ENCODE results near the gene ITGB1. TPM values are rescaled to one million over a fixed set of nuclear protein-coding genes. Genes with fewer than 3 reads are reported as not detected.

ITGB1 gene
- total and polyA plus RNA-seq, 9 of the 15 experiments (the other 6 are each of a cell fraction or from before 2014, with no cell fraction given): 40.2 to 194 (median 155) TPM

DNA sequence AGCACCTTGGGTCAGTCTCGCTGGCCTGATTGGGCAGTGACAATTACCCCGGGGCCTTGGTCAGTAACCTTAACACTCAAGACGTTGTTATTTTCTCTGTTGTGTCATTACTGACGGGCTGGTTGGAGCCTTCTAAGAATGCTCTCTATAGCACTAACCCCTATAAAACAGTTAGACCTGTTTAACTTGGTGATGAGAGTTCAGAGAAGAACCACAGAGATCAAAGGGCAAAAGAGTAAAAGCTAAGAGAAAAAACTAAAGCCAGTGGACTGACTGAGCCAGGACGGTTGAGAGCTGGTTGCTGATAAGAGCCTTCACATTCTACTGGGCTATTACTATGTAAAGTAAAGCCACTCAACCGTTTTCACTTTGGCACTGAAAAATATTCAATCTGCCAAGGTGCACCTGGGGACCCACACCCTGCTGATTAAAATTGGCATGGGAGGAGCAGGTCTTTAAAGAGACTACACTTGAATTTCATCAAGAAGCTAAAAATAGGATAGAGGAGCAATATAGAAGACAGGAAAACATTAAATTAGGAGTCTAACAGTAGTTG is 13.6 kb upstream of the ITGB1 start (continued):
- TF ChIP-seq, protein P1, sequence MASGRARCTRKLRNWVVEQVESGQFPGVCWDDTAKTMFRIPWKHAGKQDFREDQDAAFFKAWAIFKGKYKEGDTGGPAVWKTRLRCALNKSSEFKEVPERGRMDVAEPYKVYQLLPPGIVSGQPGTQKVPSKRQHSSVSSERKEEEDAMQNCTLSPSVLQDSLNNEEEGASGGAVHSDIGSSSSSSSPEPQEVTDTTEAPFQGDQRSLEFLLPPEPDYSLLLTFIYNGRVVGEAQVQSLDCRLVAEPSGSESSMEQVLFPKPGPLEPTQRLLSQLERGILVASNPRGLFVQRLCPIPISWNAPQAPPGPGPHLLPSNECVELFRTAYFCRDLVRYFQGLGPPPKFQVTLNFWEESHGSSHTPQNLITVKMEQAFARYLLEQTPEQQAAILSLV (tag; IDR thresholded peaks at IDR 0.05): no peak
- no peak for TF ChIP-seq BRF1 (IDR thresholded peaks at IDR 0.05; ENCODE audit: borderline replicate concordance, extremely low read depth, insufficient read length)
- TF ChIP-seq, protein P2, sequence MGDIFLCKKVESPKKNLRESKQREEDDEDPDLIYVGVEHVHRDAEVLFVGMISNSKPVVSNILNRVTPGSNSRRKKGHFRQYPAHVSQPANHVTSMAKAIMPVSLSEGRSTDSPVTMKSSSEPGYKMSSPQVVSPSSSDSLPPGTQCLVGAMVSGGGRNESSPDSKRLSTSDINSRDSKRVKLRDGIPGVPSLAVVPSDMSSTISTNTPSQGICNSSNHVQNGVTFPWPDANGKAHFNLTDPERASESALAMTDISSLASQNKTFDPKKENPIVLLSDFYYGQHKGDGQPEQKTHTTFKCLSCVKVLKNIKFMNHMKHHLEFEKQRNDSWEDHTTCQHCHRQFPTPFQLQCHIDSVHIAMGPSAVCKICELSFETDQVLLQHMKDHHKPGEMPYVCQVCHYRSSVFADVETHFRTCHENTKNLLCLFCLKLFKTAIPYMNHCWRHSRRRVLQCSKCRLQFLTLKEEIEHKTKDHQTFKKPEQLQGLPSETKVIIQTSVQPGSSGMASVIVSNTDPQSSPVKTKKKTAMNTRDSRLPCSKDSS (IDR thresholded peaks at IDR 0.05; ENCODE audit: low read depth, partially characterized antibody): no peak
- no peak for TF ChIP-seq FOXA1 (IDR thresholded peaks at IDR 0.05; ENCODE audit: borderline replicate concordance)
- no peak for TF ChIP-seq ILF3 (IDR thresholded peaks at IDR 0.05; ENCODE audit: borderline replicate concordance)
- TF ChIP-seq SAFB (IDR thresholded peaks at IDR 0.05; ENCODE audit: borderline replicate concordance, low read depth, low read length): no peak
- TF ChIP-seq, protein P3, sequence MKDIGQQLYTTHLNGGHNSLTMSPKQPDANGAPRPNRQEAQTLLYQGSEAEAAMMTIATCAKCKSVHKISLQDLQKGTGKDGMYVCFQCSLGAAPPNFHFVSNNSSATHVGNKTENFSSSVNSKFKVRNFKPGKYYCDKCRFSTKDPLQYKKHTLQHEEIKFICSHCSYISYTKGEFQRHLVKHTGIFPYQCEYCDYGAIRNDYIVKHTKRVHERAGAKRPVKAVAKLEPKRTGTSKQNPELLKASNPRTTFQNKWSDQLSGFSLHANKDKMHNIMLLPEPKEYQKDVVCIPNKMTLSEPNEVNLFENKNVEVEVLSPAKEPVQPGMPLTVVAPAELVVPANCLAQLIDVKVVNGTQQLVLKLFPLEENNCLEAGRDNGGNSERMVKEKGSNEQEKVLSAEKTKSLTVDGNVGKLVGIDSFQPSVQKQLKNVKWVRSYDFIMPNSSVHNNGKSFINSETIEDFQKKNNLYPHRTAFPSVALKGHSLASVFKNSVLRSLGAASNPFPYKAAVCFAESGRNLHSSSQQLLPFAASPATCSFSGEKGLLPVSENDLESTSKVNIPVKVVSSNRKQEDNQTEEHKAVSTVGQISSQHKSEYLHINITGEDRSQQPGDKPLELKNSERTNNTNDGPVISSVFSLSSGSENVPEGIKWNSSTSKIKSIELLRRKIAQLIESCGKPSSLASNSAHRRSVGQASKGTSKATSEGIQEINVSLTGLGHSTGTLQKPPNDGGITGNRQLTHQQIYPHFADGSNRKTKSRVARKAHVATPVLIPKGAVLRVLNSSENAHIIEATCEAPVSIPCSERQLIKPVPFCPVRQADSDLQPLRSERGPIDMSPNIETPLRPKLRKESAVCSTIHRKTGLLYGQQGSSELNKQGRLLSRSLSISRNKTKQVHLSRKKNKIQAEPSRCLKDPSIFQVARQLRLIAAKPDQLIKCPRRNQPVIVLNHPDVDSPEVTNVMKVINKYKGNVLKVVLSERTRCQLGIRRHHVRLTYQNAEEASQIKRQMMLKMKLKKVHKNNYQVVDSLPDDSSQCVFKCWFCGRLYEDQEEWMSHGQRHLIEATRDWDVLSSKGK (CRISPR knock-in tag; IDR thresholded peaks at IDR 0.05): no peak
- 0 out of 2 replicates have a peak, but pooled peaks have one; percentile 13 for TF ChIP-seq GATA2 (CRISPR knock-in tag; IDR thresholded peaks at IDR 0.05)
- TF ChIP-seq, protein P4, sequence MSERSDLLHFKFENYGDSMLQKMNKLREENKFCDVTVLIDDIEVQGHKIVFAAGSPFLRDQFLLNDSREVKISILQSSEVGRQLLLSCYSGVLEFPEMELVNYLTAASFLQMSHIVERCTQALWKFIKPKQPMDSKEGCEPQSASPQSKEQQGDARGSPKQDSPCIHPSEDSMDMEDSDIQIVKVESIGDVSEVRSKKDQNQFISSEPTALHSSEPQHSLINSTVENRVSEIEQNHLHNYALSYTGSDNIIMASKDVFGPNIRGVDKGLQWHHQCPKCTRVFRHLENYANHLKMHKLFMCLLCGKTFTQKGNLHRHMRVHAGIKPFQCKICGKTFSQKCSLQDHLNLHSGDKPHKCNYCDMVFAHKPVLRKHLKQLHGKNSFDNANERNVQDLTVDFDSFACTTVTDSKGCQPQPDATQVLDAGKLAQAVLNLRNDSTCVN (CRISPR knock-in tag; IDR thresholded peaks at IDR 0.05): no peak
- peak; percentile 59 for TF ChIP-seq SOX6 (IDR thresholded peaks at IDR 0.05)
- TF ChIP-seq, protein P5, sequence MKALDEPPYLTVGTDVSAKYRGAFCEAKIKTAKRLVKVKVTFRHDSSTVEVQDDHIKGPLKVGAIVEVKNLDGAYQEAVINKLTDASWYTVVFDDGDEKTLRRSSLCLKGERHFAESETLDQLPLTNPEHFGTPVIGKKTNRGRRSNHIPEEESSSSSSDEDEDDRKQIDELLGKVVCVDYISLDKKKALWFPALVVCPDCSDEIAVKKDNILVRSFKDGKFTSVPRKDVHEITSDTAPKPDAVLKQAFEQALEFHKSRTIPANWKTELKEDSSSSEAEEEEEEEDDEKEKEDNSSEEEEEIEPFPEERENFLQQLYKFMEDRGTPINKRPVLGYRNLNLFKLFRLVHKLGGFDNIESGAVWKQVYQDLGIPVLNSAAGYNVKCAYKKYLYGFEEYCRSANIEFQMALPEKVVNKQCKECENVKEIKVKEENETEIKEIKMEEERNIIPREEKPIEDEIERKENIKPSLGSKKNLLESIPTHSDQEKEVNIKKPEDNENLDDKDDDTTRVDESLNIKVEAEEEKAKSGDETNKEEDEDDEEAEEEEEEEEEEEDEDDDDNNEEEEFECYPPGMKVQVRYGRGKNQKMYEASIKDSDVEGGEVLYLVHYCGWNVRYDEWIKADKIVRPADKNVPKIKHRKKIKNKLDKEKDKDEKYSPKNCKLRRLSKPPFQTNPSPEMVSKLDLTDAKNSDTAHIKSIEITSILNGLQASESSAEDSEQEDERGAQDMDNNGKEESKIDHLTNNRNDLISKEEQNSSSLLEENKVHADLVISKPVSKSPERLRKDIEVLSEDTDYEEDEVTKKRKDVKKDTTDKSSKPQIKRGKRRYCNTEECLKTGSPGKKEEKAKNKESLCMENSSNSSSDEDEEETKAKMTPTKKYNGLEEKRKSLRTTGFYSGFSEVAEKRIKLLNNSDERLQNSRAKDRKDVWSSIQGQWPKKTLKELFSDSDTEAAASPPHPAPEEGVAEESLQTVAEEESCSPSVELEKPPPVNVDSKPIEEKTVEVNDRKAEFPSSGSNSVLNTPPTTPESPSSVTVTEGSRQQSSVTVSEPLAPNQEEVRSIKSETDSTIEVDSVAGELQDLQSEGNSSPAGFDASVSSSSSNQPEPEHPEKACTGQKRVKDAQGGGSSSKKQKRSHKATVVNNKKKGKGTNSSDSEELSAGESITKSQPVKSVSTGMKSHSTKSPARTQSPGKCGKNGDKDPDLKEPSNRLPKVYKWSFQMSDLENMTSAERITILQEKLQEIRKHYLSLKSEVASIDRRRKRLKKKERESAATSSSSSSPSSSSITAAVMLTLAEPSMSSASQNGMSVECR (CRISPR knock-in tag; IDR thresholded peaks at IDR 0.05): no peak
- TF ChIP-seq, protein P6, sequence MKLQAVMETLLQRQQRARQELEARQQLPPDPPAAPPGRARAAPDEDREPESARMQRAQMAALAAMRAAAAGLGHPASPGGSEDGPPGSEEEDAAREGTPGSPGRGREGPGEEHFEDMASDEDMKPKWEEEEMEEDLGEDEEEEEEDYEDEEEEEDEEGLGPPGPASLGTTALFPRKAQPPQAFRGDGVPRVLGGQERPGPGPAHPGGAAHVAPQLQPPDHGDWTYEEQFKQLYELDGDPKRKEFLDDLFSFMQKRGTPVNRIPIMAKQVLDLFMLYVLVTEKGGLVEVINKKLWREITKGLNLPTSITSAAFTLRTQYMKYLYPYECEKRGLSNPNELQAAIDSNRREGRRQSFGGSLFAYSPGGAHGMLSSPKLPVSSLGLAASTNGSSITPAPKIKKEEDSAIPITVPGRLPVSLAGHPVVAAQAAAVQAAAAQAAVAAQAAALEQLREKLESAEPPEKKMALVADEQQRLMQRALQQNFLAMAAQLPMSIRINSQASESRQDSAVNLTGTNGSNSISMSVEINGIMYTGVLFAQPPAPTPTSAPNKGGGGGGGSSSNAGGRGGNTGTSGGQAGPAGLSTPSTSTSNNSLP (IDR thresholded peaks at IDR 0.05; ENCODE audit: borderline replicate concordance, low read depth, low read length): peak; percentile 56; the same call in 1 of the 2 replicates
- no peak for TF ChIP-seq FOSL1 (tag; conservative IDR thresholded peaks at IDR 0.05)
